Natural killer cell (primary cell): Measurements from ENCODE around the gene BAG2. TPM values are rescaled to one million over a fixed set of nuclear protein-coding genes. Genes with fewer than 3 reads are reported as not detected.
A peak's percentile ranks its signal among the peaks of the same experiment; 100 is the strongest.

Experiments used
- ATAC-seq, 3 donors: fragments of 150-1000 bp in 2 of 3; fragments of 200-7000 bp in 1 of 3; cut with Tn5 transposase; 1 replicate in 1 of 3; 2 replicates in 2 of 3; pipeline ENCODE4 v1.10.0; 2021; ENCODE audit warnings: mild to moderate bottlenecking in 2 of 3, moderate library complexity in 2 of 3
- DNase-seq, 2 donors: peaks; one replicate each; pipeline versions ENCODE4 v3.0.0 to v3.0.0-alpha.2; 2013 to 2021; ENCODE audit warnings: mixed read lengths in 1 of 2
- H3K27ac ChIP-seq: one replicate; pipeline ENCODE4 v1.5.1; 2013; ENCODE audit warnings: mild to moderate bottlenecking, low read length
- H3K27me3 ChIP-seq: one replicate; pipeline ENCODE4 v1.6.1; 2013; ENCODE audit warnings: low read length; ENCODE audit not compliant: control insufficient read depth, insufficient read depth
- H3K36me3 ChIP-seq: one replicate; pipeline ENCODE4 v1.6.1; 2013; ENCODE audit warnings: low read length; ENCODE audit not compliant: control insufficient read depth, insufficient read depth
- H3K4me1 ChIP-seq: one replicate; pipeline ENCODE4 v1.6.1; 2013; ENCODE audit warnings: low read length; ENCODE audit not compliant: control insufficient read depth, insufficient read depth
- H3K4me3 ChIP-seq: one replicate; pipeline ENCODE4 v1.5.1; 2013; ENCODE audit warnings: low read length
- H3K9me3 ChIP-seq: one replicate; pipeline ENCODE4 v1.6.1; 2013; ENCODE audit warnings: low read length; ENCODE audit not compliant: control insufficient read depth, insufficient read depth
- H3K27ac Mint-ChIP-seq, 2 donors: one replicate each; pipeline ENCODE4 v1.8.0; 2022; ENCODE audit warnings: mild to moderate bottlenecking in 2 of 2, mixed read lengths in 2 of 2, moderate library complexity in 1 of 2
- H3K27me3 Mint-ChIP-seq, 2 donors: one replicate each; pipeline ENCODE4 v1.8.0; 2022; ENCODE audit warnings: low read depth in 2 of 2, mixed read lengths in 2 of 2
- H3K36me3 Mint-ChIP-seq: one replicate; pipeline ENCODE4 v1.8.0; 2022; ENCODE audit warnings: mixed read lengths
- H3K4me1 Mint-ChIP-seq, 2 donors: one replicate each; pipeline ENCODE4 v1.8.0; 2022; ENCODE audit warnings: mixed read lengths in 2 of 2
- H3K4me3 Mint-ChIP-seq: one replicate; pipeline ENCODE4 v1.8.0; 2022; ENCODE audit warnings: mild to moderate bottlenecking, moderate library complexity, mixed read lengths
- H3K9me3 Mint-ChIP-seq, 2 donors: one replicate each; pipeline ENCODE4 v1.8.0; 2022; ENCODE audit warnings: mixed read lengths in 2 of 2
- WGBS: methylation state at CpG from one replicate; pipeline ENCODE4 v1.1.7; 2013; ENCODE audit warnings: missing lambda C conversion rate; ENCODE audit not compliant: insufficient coverage; 5-methylcytosine and 5-hydroxymethylcytosine counted together
- intact Hi-C: fragments of 100-400 bp; cut with micrococcal nuclease; formaldehyde crosslinking; loops from one replicate; pipeline ENCODE4 v1.14.2; 2022
- total RNA-seq, 4 donors: library from RNA; stranded (reverse); fragments of 120-200 nt in 1 of 4; gene quantifications; one replicate each; pipeline versions ENCODE4 v1.2.3 to v1.2.4, GENCODE V29; 2013 to 2022
- TF ChIP-seq, protein P1 (sequence below): fragments of 200-600 bp; IDR thresholded peaks from one replicate; pipeline ENCODE4 v1.8.0; 2022; ENCODE audit warnings: antibody characterized with exemption

The BAG2 gene
- total RNA-seq, 3 donors from 2014 or later (not counting 1 experiment from before 2014, with no cell fraction given) = 2.8 to 3.6 (median 3.2) TPM

DNA sequence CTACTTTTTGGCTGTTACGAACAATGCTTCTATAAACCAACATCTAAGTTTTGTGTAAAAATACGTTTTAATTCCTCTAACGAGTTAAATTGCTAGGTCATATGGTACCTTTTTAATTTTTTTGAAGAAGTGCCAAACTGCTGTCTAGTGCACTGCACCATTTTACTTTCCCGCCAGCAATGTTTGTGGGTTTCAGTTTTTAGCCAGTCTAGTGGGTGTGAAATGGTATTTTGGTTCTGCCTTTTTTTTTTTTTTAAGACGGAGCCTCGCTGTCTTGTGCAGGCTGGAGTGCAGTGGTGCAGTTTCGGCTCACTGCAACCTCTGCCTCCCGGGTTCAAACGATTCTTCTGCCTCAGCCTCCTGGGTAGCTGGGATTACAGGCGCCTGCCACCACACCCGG lies 34.1 kb upstream of the BAG2 start:
- H3K27ac Mint-ChIP-seq = peak overlapping the region; percentile 60 to 69
- H3K4me3 Mint-ChIP-seq = peak overlapping the region; percentile 5
- H3K27ac ChIP-seq = no peak overlapping the region
- H3K36me3 Mint-ChIP-seq = peaks cover 16% of the 10 kb centered on the region
- no peaks in the 10 kb centered on the region for H3K9me3 ChIP-seq
- no peaks in the 10 kb centered on the region for H3K27me3 Mint-ChIP-seq
- ATAC-seq = peak; percentile 60 to 77 (median 73)
- H3K9me3 Mint-ChIP-seq = no peaks in the 10 kb centered on the region
- 71% methylated on average over 10 of the region's 11 CpGs for WGBS
- H3K4me1 ChIP-seq = no peaks in the 10 kb centered on the region
- peak in 1 of 2 donors; percentile 20 for DNase-seq
- peaks cover 39% of the 10 kb centered on the region for H3K36me3 ChIP-seq
- TF ChIP-seq, protein P1, sequence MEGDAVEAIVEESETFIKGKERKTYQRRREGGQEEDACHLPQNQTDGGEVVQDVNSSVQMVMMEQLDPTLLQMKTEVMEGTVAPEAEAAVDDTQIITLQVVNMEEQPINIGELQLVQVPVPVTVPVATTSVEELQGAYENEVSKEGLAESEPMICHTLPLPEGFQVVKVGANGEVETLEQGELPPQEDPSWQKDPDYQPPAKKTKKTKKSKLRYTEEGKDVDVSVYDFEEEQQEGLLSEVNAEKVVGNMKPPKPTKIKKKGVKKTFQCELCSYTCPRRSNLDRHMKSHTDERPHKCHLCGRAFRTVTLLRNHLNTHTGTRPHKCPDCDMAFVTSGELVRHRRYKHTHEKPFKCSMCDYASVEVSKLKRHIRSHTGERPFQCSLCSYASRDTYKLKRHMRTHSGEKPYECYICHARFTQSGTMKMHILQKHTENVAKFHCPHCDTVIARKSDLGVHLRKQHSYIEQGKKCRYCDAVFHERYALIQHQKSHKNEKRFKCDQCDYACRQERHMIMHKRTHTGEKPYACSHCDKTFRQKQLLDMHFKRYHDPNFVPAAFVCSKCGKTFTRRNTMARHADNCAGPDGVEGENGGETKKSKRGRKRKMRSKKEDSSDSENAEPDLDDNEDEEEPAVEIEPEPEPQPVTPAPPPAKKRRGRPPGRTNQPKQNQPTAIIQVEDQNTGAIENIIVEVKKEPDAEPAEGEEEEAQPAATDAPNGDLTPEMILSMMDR = no peak
- H3K4me3 ChIP-seq = no peak overlapping the region
- peaks cover 12 to 22% of the 10 kb centered on the region in 2 donors for H3K4me1 Mint-ChIP-seq
- H3K27me3 ChIP-seq = no peaks in the 10 kb centered on the region
- intact Hi-C loops = loop anchor here (5.0 kb wide), 1 partner anchor 36 kb away; no protein-coding TSS in a partner anchor

DNA sequence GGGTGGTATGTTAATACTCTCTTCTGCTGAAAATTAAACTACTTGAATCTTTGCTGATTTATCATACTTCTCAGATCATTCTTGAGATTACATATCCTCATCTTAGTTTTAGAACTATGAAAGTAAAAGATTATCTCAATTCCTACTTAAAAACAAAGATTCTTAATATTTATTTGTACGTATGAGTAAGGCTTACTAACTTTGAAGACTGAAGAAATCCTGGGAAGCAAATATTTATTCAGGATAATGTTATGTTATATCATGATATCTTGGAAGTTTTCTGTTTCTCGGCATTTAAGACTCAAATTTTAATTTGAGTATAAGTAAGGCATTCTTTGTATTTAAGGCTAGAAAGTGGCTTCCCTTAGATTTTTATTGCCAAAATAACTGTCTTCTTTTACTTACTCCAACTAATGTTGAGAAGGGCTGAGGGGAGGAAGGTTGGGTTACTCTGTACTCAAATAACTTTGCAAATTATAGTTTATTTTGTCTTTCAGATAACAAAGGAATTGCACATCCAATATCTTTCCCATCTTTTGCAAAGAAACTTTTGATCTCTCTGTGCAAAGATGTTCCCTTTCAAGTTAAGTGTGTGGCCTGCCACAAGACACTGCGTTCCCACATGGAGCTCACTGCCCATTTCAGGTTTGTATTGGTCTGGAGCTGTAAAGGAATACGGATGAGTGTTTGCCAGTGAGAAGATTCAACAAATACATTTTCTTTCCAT lies 30.5 kb upstream of the BAG2 start:
- Mint-ChIP-seq H3K4me1 (peaks cover 12 to 15% of the 10 kb centered on the region in 2 donors), H3K4me3 (no peak overlapping the region), H3K27ac (no peak overlapping the region), H3K9me3 (no peaks in the 10 kb centered on the region), H3K27me3 (no peaks in the 10 kb centered on the region), H3K36me3 (peaks cover 18% of the 10 kb centered on the region)
- ATAC-seq (no peak), DNase-seq (no peak)
- H3K36me3 ChIP-seq = peaks cover 27% of the 10 kb centered on the region
- H3K4me1 ChIP-seq = no peaks in the 10 kb centered on the region
- no peak overlapping the region for H3K27ac ChIP-seq
- intact Hi-C loops = no loop called here
- H3K27me3 ChIP-seq = no peaks in the 10 kb centered on the region
- WGBS = 100% methylated on average over 2 of the region's 4 CpGs
- no peak overlapping the region for H3K4me3 ChIP-seq
- no peaks in the 10 kb centered on the region for H3K9me3 ChIP-seq
- TF ChIP-seq, protein P1 = no peak

DNA sequence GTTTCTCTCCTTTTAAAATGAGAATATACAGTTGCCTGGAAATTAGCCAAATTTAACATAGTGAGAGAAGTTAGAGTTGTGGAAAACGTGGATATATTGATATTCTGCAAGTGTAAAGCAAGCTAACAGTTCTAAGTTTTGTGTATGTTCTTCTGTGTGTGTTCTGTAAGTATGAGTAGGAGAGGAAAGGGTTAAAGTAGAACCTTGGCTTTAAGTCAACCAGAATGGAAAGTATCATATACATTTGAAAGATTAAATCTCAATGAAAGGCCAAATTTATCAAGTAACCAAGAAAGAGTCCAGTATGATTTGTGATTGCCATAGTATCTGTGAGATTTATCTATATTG lies 30.0 kb upstream of the BAG2 start:
- ATAC-seq (no peak), DNase-seq (no peak)
- no peaks in the 10 kb centered on the region for H3K27me3 Mint-ChIP-seq
- 100% methylated on average over 1 of the region's 1 CpG for WGBS
- no peaks in the 10 kb centered on the region for H3K9me3 Mint-ChIP-seq
- Histone ChIP-seq H3K9me3 (no peaks in the 10 kb centered on the region), H3K27me3 (no peaks in the 10 kb centered on the region), H3K36me3 (peaks cover 27% of the 10 kb centered on the region), H3K4me1 (no peaks in the 10 kb centered on the region), H3K4me3 (no peak overlapping the region), H3K27ac (no peak overlapping the region)
- no peak overlapping the region for H3K4me3 Mint-ChIP-seq
- H3K4me1 Mint-ChIP-seq = peaks cover 9% of the 10 kb centered on the region in 2 donors
- H3K36me3 Mint-ChIP-seq = peaks cover 21% of the 10 kb centered on the region
- no peak overlapping the region for H3K27ac Mint-ChIP-seq
- TF ChIP-seq, protein P1 = no peak
- intact Hi-C loops = no loop called here

DNA sequence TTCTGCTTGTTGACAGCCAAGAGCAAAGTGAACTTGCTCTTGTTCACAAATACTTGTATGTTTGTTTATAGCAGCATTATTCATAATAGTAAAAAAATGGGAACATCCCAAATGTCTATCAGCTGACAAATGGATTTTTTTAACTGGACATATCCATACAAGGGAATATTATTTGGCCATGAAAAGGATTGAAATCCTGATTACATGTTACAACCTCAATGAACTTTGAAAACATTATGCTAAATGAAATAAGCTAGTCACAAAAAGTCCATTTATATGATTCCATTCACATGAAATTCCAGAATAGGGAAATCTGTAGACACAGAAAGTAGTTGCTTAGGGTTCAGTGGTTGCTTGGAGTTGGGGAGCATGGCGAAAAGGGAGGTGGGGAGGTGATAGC lies 28.4 kb upstream of the BAG2 start:
- TF ChIP-seq, protein P1 = no peak
- Histone ChIP-seq H3K9me3 (no peaks in the 10 kb centered on the region), H3K4me3 (no peak overlapping the region), H3K27ac (no peak overlapping the region), H3K27me3 (no peaks in the 10 kb centered on the region), H3K36me3 (peaks cover 41% of the 10 kb centered on the region), H3K4me1 (no peaks in the 10 kb centered on the region)
- no peaks in the 10 kb centered on the region for H3K4me1 Mint-ChIP-seq
- H3K4me3 Mint-ChIP-seq = no peak overlapping the region
- DNase-seq = no peak
- H3K9me3 Mint-ChIP-seq = no peaks in the 10 kb centered on the region
- no peak for ATAC-seq
- no peak overlapping the region for H3K27ac Mint-ChIP-seq
- 100% methylated on average over 1 of the region's 1 CpG for WGBS
- H3K36me3 Mint-ChIP-seq = peaks cover 34% of the 10 kb centered on the region
- H3K27me3 Mint-ChIP-seq = no peaks in the 10 kb centered on the region
- intact Hi-C loops = no loop called here
